Calu3 (cell line): ENCODE measurements around the gene EFNA3. TPM values are rescaled to one million over a fixed set of nuclear protein-coding genes. Genes with fewer than 3 reads are reported as not detected.

Experiments
- BruUV-seq: library from RNA; stranded (reverse); fragments of 400-500 nt; replicated peaks from 2 replicates; lab custom pipeline; 2021; lab: Mats Ljungman, UMichigan
- CTCF ChIA-PET: fragments of 300-600 bp; sonication (Branson Sonifier 250); formaldehyde crosslinking; loops from one replicate; lab custom pipeline; 2022; ENCODE audit warnings: antibody characterized with exemption; lab: Charles Lee
- DNase-seq: peaks from one replicate; pipeline ENCODE4 v3.0.0; 2022
- H3K27ac Mint-ChIP-seq: one replicate; pipeline ENCODE4 v1.8.0; 2022; ENCODE audit warnings: mixed read lengths; ENCODE audit not compliant: unreplicated experiment
- H3K27me3 Mint-ChIP-seq: one replicate; pipeline ENCODE4 v1.8.0; 2022; ENCODE audit warnings: mixed read lengths; ENCODE audit not compliant: unreplicated experiment
- H3K36me3 Mint-ChIP-seq: one replicate; pipeline ENCODE4 v1.8.0; 2022; ENCODE audit warnings: mild to moderate bottlenecking, moderate library complexity, mixed read lengths; ENCODE audit not compliant: insufficient read depth, unreplicated experiment
- H3K4me1 Mint-ChIP-seq: one replicate; pipeline ENCODE4 v1.8.0; 2022; ENCODE audit warnings: mild to moderate bottlenecking, low read depth, mixed read lengths; ENCODE audit not compliant: unreplicated experiment
- H3K4me3 Mint-ChIP-seq: one replicate; pipeline ENCODE4 v1.8.0; 2022; ENCODE audit warnings: mild to moderate bottlenecking, low read depth, moderate library complexity, mixed read lengths; ENCODE audit not compliant: unreplicated experiment
- H3K9me3 Mint-ChIP-seq: one replicate; pipeline ENCODE4 v1.8.0; 2022; ENCODE audit warnings: low read depth, mixed read lengths; ENCODE audit not compliant: unreplicated experiment
- intact Hi-C: fragments of 100-400 bp; cut with micrococcal nuclease; formaldehyde crosslinking; loops from one replicate; pipeline ENCODE4 v1.10.0; 2022; ENCODE audit not compliant: unreplicated experiment
- total RNA-seq: library from RNA; stranded (reverse); gene quantifications from 2 replicates; pipeline ENCODE4 v1.2.3, GENCODE V29; 2022
- TF ChIP-seq, protein P1 (sequence below): fragments of 200-600 bp; IDR thresholded peaks from one replicate; pipeline ENCODE4 v1.8.0; 2022; ENCODE audit warnings: antibody characterized with exemption; ENCODE audit not compliant: unreplicated experiment

EFNA3 gene
- total RNA-seq, 1 experiment from 2014 or later = 1.7 TPM

GRCh38 chr1:155103325-155103724 is 24.7 kb downstream of the EFNA3 start:
- H3K9me3 Mint-ChIP-seq = no peaks in the 10 kb centered on the region
- H3K4me3 Mint-ChIP-seq = no peak overlapping the region
- TF ChIP-seq, protein P1, sequence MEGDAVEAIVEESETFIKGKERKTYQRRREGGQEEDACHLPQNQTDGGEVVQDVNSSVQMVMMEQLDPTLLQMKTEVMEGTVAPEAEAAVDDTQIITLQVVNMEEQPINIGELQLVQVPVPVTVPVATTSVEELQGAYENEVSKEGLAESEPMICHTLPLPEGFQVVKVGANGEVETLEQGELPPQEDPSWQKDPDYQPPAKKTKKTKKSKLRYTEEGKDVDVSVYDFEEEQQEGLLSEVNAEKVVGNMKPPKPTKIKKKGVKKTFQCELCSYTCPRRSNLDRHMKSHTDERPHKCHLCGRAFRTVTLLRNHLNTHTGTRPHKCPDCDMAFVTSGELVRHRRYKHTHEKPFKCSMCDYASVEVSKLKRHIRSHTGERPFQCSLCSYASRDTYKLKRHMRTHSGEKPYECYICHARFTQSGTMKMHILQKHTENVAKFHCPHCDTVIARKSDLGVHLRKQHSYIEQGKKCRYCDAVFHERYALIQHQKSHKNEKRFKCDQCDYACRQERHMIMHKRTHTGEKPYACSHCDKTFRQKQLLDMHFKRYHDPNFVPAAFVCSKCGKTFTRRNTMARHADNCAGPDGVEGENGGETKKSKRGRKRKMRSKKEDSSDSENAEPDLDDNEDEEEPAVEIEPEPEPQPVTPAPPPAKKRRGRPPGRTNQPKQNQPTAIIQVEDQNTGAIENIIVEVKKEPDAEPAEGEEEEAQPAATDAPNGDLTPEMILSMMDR = no peak
- H3K36me3 Mint-ChIP-seq = no peaks in the 10 kb centered on the region
- intact Hi-C loops = no loop called here
- BruUV-seq = no TSS peak
- CTCF ChIA-PET = interaction anchor here (0.6 kb wide), 2 partner anchors 79 to 100 kb away, joined by 3 to 6 read pairs; no protein-coding TSS in a partner anchor
- DNase-seq = no peak
- no peak overlapping the region for H3K27ac Mint-ChIP-seq
- peaks cover 23% of the 10 kb centered on the region for H3K27me3 Mint-ChIP-seq
- no peaks in the 10 kb centered on the region for H3K4me1 Mint-ChIP-seq

DNA sequence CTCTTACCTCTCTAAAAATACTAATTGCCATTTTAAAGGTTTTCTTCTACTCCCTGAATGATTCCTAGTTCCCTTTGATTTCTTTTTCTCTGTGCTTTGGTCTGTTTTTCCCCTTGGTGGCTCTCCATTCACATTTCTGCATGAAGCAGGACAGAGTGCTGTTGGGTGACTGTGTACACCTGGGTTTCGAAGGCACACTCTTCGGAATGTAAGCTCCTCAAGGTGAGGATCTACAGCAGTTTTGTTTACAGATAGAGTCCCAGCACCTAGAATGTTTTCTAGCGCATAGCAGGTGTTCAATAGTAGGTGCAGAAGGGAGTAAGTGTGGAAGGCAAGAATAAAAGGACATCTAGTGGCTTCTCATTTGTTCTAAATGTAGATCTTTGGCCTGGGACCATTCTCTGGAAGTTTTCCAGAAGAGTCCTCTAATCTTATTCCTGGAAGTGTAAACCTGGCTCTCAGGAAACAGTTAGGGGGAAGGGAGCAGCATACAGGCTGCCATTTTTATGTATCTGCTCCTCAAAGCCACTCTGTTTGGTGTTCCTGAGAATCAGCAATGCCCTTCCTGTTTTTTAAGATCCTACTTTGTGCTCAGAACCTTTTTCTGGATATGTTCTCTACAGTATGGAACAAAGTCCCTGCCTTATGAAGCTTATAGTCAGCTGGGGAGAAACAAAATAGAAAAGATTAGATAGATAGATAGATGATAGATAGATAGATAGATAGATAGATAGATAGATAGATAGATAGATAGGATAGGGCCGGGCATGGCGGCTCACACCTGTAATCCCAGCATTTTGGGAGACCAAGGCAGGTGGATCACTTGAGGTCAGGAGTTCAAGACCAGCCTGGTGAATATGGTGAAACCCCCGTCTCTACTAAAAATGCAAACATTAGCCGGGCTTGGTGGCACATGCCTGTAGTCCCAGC is 26.2 kb downstream of the EFNA3 start:
- TF ChIP-seq, protein P1 = no peak
- H3K4me1 Mint-ChIP-seq = no peaks in the 10 kb centered on the region
- no peaks in the 10 kb centered on the region for H3K36me3 Mint-ChIP-seq

DNA sequence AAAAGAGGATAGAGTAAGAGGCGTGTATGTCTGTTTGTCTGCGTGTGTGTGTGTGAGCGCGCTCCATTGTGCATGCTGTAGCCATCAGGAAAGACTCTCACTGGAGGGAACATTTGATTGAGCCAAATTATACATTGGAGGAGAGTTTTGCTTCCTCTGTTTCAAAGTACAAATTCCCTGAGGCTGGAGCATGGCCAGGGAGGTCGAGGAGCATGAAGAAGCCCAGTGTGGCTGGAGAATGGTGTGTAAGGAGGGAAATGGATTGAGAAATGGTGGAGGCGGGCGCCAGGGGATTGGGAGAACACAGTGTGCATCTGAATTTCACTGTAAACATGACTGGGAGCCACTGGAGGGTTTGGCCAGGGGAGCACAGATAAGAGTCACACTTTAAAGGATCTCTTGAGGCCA is 27.0 kb downstream of the EFNA3 start:
- TF ChIP-seq, protein P1 = no peak
- intact Hi-C loops = no loop called here
- H3K27me3 Mint-ChIP-seq = peaks cover 23% of the 10 kb centered on the region
- BruUV-seq = no TSS peak
- H3K4me3 Mint-ChIP-seq = no peak overlapping the region
- H3K9me3 Mint-ChIP-seq = no peaks in the 10 kb centered on the region
- H3K27ac Mint-ChIP-seq = no peak overlapping the region
- H3K36me3 Mint-ChIP-seq = no peaks in the 10 kb centered on the region
- no peaks in the 10 kb centered on the region for H3K4me1 Mint-ChIP-seq
- DNase-seq = no peak
- CTCF ChIA-PET = no interaction called here

More for the DNA sequence above, 26.2 kb downstream of the EFNA3 start:
- H3K27ac Mint-ChIP-seq = no peak overlapping the region
- no peak for DNase-seq
- intact Hi-C loops = no loop called here
- no peaks in the 10 kb centered on the region for H3K9me3 Mint-ChIP-seq
- H3K27me3 Mint-ChIP-seq = peaks cover 23% of the 10 kb centered on the region
- CTCF ChIA-PET = no interaction called here
- H3K4me3 Mint-ChIP-seq = no peak overlapping the region
- no TSS peak for BruUV-seq

- Mint-ChIP-seq H3K27me3 (peaks cover 23% of the 10 kb centered on the region), H3K9me3 (no peaks in the 10 kb centered on the region), H3K4me1 (no peaks in the 10 kb centered on the region), H3K27ac (no peak overlapping the region), H3K4me3 (no peak overlapping the region), H3K36me3 (no peaks in the 10 kb centered on the region)
- no TSS peak for BruUV-seq
- CTCF ChIA-PET = interaction anchor here (1.1 kb wide), 1 partner anchor 22 kb away, joined by 3 read pairs; no protein-coding TSS in a partner anchor
- intact Hi-C loops = no loop called here
- DNase-seq = no peak
- TF ChIP-seq, protein P1 = no peak
These were observed 28.2 kb downstream of the EFNA3 start for GRCh38 chr1:155106862-155107261.
